Measurements from ENCODE around the gene LRCH1.
"Not testable (repeated sequence)": the region's sequence is repeated elsewhere in the genome, so short reads cannot be mapped to it uniquely, and the experiment has no call there.

Gene LRCH1

DNA sequence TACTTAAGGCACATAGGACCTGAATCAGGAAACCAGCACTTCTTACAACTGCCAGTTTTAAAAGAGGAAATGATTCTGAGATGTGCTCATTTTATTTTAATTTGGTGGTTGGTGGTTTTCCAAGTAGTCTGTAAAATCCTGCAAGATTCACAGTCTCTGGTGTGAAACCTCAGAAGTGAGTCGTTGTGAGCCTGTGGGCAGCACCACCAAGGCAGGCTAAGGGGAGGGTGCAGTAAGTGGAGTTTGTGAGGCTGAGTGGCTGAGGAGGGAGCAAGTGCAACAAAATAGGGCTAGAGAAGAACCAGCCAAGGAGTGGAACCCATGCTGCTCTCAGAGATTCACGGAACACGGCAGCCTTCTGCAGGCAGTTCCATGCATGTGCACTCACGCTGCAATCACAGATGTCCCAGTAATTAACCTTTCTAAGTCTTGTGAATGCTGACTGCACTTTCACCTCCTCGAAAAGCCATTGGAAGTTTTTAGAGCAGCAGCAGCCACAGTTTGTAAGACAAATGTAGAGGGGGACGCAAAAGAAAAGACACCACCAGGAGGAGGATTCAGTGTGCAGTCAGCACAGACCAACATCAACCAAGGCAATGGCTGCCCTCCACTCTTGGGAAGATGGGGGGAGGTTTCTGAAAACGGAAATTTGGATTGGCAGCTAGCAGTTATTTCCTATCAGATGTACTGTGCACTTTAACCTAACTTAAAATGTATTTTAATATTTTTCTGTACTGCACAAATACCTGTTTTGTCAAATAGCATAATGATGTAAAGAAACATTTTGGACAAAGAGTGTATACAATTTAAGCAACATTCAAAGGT is 199.1 kb downstream of the LRCH1 start:
- DNase-seq (peak; percentile 52 to 76), ATAC-seq (peak; percentile 99)
- Mint-ChIP-seq H3K4me1 (peaks cover 38% of the 10 kb centered on the region), H3K9me3 (no peaks in the 10 kb centered on the region), H3K4me3 (peak overlapping the region; percentile 34 to 41), H3K27ac (peak overlapping the region in 1 of 2 donors; percentile 66), H3K27me3 (no peaks in the 10 kb centered on the region)

DNA sequence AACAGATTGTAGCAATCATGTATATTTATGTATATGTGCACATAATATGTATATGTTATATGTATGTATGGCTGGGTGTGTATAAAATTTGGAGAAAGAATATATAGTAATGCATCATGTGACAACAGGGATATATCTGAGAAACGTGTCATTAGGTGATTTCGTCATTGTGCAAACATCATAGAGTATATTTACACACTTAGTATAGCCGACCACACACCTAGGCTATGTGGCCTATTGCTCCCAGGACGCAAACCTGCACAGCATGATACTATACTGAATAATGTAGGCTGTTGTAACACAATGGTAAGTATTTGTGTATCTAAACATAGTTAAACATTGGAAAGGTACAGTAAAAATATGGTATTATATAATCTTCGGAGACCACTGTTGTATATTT is 200.2 kb downstream of the LRCH1 start:
- ATAC-seq (no peak), DNase-seq (no peak)
- H3K4me1 Mint-ChIP-seq: peaks cover 47% of the 10 kb centered on the region
- H3K4me3 Mint-ChIP-seq: no peak overlapping the region
- H3K27ac Mint-ChIP-seq: no peak overlapping the region
- H3K27me3 Mint-ChIP-seq: no peaks in the 10 kb centered on the region
- H3K9me3 Mint-ChIP-seq: no peaks in the 10 kb centered on the region

DNA sequence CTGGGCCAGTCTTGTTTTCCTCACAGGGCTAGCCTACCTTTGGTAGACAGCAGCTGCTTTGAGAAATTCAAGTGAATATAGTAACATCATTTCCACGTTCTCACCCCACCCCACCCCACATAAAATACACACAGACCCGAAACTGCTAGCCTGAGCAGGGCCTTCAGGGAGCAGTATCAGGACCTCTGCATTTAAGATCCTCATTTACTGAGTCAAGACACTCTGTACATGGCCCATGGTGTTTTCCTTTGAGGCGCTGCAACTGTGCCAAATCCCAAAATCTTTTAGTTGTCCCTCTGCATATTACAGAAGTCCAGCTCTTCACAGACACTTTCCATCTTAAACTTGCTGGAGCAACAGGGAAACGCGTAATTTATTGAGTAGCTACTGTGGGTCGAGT is 200.9 kb downstream of the LRCH1 start:
- H3K27me3 Mint-ChIP-seq: no peaks in the 10 kb centered on the region
- H3K4me1 Mint-ChIP-seq: peaks cover 51% of the 10 kb centered on the region
- H3K27ac Mint-ChIP-seq: no peak overlapping the region
- no peaks in the 10 kb centered on the region for H3K9me3 Mint-ChIP-seq
- no peak overlapping the region for H3K4me3 Mint-ChIP-seq
- no peak for ATAC-seq
- no peak for DNase-seq

DNA sequence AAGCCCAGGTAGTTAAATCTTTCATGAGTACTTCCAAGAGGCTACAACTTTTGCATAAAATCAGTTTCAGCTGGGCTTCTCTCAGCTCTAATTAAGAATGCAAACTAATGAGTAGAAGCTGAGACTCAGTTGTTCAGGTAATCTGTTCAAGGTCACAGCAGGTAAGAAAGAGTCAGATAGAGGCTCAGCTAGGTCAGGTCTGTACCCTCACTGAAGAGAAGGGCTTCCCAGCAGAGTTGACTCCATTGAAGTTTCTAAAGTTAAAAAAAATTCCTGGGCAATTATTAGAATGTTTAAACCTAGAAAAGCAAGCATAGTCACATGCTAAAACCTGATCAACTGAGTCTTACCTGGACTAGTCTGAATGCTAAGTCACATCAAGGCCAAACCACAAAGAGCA is 201.8 kb downstream of the LRCH1 start:
- ATAC-seq: no peak
- Mint-ChIP-seq H3K27me3 (no peaks in the 10 kb centered on the region), H3K4me3 (no peak overlapping the region), H3K4me1 (peaks cover 52% of the 10 kb centered on the region), H3K9me3 (no peaks in the 10 kb centered on the region), H3K27ac (no peak overlapping the region)
- DNase-seq: no peak

DNA sequence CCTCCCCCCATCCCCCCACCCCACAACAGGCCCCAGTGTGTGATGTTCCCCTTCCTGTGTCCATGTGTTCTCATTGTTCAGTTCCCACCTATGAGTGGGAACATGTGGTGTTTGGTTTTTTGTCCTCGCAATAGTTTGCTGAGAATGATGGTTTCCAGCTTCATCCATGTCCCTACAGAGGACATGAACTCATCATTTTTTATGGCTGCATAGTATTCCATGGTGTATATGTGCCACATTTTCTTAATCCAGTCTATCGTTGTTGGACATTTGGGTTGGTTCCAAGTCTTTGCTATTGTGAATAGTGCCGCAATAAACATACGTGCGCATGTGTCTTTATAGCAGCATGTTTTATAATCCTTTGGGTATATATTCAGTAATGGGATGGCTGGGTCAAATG is 202.5 kb downstream of the LRCH1 start:
- H3K4me1 Mint-ChIP-seq: peaks cover 45% of the 10 kb centered on the region
- not testable (repeated sequence) for H3K27ac Mint-ChIP-seq, H3K4me3 Mint-ChIP-seq, H3K27me3 Mint-ChIP-seq, DNase-seq, H3K9me3 Mint-ChIP-seq, ATAC-seq

DNA sequence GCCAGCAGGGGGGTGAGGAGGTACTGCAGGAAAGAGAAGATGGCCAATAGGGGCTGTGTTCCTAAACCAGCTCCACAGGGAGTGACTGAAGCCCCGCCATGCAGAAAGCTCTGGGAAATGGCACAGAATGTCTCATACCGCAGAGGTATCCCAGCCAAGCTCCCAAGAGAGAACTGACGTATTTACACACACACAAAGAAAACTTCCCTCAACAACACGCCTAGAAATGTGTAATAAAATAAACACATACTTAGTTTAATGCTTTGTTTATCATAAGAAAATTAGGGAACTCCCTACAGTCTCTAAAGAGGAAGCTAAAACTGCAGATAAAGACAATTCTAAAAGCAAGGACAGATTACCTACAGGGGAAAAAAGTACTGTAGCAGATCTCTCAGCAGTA is 204.0 kb downstream of the LRCH1 start:
- peaks cover 32% of the 10 kb centered on the region for H3K4me1 Mint-ChIP-seq
- H3K27ac Mint-ChIP-seq: no peak overlapping the region
- no peaks in the 10 kb centered on the region for H3K9me3 Mint-ChIP-seq
- ATAC-seq (no peak), DNase-seq (no peak)
- no peak overlapping the region for H3K4me3 Mint-ChIP-seq
- H3K27me3 Mint-ChIP-seq: no peaks in the 10 kb centered on the region

DNA sequence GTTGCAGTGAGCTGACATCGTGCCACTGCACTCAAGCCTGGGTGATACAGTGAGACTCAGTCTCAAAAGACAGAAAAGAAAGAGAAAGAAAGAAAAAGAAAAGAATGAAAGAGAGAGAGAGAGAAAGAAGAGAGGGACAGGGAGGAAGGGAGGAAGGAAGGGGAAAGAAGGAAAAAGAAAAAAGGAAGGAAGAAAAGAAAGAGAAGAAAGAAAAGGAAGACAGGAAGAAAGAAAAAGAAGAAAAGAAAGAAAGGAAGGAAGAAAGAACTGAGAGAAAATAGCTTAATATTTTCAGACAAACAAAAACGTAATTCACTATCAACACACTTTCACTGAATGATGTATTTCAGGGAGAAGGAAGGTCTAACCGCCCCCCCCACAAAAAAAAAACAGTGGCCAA is 204.7 kb downstream of the LRCH1 start:
- Mint-ChIP-seq H3K9me3 (no peaks in the 10 kb centered on the region), H3K4me3 (no peak overlapping the region), H3K27ac (no peak overlapping the region), H3K4me1 (peaks cover 27% of the 10 kb centered on the region), H3K27me3 (no peaks in the 10 kb centered on the region)
- no peak for DNase-seq
- ATAC-seq: no peak

DNA sequence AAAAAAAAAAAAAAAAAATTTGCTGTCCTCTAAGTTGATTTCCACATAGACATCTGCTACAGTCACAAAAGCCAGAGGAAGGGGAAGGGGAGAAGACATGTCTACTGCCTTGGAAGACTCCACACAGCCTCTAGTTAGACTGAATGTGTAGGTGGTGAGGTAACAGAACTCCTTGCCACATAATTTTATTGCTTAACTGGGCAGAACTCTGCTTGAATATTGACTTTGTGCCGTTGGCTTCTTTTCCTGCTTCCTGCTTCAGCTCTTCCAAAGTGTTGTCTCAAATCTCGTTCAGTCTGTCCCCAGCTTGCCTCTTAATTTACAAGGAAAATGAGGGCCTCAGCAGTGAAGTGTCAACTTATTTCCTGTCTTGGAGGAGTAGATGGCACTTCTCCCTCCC is 206.9 kb downstream of the LRCH1 start:
- ATAC-seq (no peak), DNase-seq (no peak)
- Mint-ChIP-seq H3K27ac (no peak overlapping the region), H3K27me3 (no peaks in the 10 kb centered on the region), H3K9me3 (no peaks in the 10 kb centered on the region), H3K4me3 (no peak overlapping the region), H3K4me1 (peaks cover 17% of the 10 kb centered on the region)

DNA sequence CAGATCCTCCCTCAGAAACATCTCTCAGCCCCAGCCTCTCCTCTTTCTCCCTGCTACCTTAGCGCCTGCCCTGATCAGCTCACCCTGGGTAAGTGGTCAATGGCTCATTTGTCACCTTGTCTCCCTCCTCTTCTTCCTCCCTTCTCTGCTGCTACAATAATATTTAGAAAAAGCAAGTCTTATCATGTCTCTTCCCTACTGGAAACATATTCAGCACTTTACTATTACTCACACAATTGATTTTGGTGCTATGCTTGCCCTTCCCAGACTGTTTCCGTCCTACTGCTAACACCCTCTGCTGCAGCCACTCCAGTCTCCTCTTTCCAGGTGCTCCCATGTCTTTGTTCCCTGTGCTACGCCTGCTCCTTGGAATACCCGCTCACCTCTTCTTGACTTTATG is 208.2 kb downstream of the LRCH1 start:
- peaks cover 17% of the 10 kb centered on the region for H3K4me1 Mint-ChIP-seq
- H3K27me3 Mint-ChIP-seq: no peaks in the 10 kb centered on the region
- H3K9me3 Mint-ChIP-seq: no peaks in the 10 kb centered on the region
- DNase-seq (no peak), ATAC-seq (no peak)
- H3K4me3 Mint-ChIP-seq: no peak overlapping the region
- peak overlapping the region in 1 of 2 donors; percentile 2 for H3K27ac Mint-ChIP-seq

DNA sequence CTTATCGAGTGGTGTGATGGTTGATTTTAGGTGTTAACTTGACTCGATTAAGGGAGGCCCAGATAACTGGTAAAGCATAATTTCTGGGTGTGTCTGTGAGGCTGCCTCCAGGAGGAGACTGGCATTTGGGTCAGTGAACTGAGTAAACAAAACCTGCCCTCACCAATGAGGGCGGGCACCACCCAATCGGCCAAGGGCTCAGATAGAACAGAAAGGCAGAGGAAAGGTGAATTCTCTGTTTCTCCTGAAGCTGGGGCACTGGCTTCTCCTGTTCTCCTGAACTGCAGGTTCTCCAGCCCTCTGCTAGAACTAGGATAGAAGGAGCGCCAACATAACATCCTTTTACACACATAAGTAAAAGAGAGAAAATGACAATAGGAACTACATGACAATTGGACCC is 208.9 kb downstream of the LRCH1 start:
- DNase-seq (no peak), ATAC-seq (no peak)
- Mint-ChIP-seq H3K27ac (no peak overlapping the region), H3K4me1 (peaks cover 17% of the 10 kb centered on the region), H3K4me3 (no peak overlapping the region), H3K9me3 (no peaks in the 10 kb centered on the region), H3K27me3 (no peaks in the 10 kb centered on the region)

DNA sequence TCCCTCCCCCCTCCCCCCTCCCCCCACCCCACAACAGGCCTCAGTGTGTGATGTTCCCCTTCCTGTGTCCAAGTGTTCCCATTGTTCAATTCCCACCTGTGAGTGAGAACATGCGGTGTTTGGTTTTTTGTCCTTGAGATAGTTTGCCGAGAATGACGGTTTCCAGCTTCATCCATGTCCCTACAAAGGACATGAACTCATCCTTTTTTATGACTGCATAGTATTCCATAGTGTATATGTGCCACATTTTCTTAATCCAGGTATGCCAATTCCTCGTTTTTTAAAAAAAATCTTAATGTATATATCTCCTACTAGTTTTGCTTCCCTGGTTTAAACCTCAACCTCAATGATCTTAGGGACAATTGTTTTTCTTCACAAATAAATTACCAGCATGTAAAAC is 217.0 kb downstream of the LRCH1 start:
- ATAC-seq, H3K27me3 Mint-ChIP-seq, H3K9me3 Mint-ChIP-seq, H3K27ac Mint-ChIP-seq, H3K4me3 Mint-ChIP-seq, DNase-seq, H3K4me1 Mint-ChIP-seq: not testable (repeated sequence)

DNA sequence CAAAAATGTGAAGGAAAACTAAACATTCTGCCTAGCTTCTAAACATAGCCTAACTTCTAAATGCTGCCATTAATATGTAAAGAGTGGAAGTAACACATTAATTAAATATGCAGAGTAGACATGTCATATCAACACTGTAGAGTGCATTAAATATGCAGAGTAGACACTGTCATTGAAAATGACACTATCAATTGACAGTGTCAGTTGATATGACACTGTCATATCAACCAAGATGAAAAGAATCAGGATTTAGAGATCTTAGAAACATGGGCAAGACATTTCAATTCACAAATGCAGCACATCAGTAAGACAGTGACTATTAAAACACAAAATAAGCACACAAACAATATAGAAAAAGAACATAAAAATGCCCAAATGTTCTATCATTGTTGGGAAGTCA is 218.7 kb downstream of the LRCH1 start:
- H3K9me3 Mint-ChIP-seq: no peaks in the 10 kb centered on the region
- ATAC-seq (no peak), DNase-seq (no peak)
- no peak overlapping the region for H3K27ac Mint-ChIP-seq
- no peaks in the 10 kb centered on the region for H3K4me1 Mint-ChIP-seq
- H3K4me3 Mint-ChIP-seq: no peak overlapping the region
- H3K27me3 Mint-ChIP-seq: no peaks in the 10 kb centered on the region

DNA sequence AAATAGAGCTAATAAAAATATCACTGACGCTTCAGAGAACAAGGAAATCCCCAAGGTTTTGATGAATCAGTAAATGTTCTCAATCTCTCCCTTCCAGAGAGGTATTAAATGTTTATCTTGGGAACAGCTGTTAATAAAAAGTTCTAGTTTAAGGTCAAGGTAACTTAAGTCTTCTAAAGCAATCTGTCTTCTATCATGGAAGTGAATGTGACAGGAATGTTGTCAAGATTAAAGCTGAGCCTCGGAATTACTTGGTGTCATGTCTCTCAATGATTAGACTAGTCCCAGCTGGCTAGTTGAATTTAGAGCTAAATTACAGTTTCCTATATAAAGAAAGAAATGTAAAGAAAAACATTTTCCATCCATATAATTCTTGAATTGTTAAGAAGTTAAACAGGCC is 220.6 kb downstream of the LRCH1 start:
- Mint-ChIP-seq H3K4me3 (no peak overlapping the region), H3K27me3 (no peaks in the 10 kb centered on the region), H3K27ac (no peak overlapping the region), H3K4me1 (no peaks in the 10 kb centered on the region), H3K9me3 (no peaks in the 10 kb centered on the region)
- no peak for DNase-seq
- no peak for ATAC-seq

DNA sequence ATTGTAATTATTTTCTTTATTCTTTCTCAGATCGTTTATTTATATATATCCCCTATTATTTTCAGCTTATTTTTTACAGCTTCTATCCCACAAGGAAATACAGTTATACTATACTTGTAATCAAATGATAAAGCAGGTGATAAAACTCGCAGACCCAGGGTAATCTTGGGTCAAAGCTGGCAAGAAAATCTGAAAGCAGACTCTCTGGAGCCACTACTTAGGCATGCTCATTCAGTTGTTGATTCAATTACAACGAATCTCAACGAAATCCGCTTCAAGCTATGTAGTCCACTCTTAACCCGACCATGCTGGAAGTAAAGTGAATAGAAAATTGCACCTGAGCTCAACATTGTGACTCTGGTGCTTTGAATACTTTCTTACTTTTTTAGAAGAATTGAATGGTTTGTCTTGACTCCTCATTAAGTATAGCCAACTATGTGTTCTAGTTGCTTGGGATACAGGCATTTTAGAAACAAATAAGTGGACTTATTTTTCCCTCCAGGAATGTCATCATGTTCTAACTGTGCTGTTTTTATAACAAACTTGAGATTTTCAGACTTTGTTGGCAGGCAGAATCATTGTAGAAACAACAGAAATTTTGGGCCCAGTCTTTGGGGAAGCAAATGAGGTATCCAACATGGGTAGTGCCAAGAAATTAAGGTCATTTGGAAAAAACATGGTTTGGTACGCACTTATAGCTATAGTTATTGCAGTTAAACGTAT is 222.6 kb downstream of the LRCH1 start:
- DNase-seq (no peak), ATAC-seq (no peak)
- H3K27me3 Mint-ChIP-seq: no peaks in the 10 kb centered on the region
- H3K4me1 Mint-ChIP-seq: no peaks in the 10 kb centered on the region
- no peaks in the 10 kb centered on the region for H3K9me3 Mint-ChIP-seq
- H3K27ac Mint-ChIP-seq: no peak overlapping the region
- H3K4me3 Mint-ChIP-seq: no peak overlapping the region

DNA sequence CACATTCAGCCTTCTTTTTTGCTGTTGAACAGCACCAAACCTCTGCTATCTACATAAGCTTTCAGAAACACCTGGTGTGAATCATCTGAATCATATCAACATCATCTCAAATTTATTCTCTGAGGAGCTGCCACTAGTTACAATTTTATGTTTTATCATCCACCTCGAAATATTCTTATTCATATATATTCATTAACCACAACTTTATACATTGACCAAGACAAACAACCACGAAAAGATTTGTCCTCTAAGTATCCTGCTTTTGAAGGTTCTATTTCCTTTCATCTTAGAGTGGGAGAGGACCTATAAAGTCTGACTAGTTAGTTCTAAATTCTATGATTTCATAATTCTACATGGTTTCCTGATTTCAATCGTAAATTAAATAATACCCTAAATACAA is 225.1 kb downstream of the LRCH1 start:
- DNase-seq (no peak), ATAC-seq (no peak)
- no peak overlapping the region for H3K4me3 Mint-ChIP-seq
- H3K27me3 Mint-ChIP-seq: no peaks in the 10 kb centered on the region
- H3K9me3 Mint-ChIP-seq: no peaks in the 10 kb centered on the region
- no peaks in the 10 kb centered on the region for H3K4me1 Mint-ChIP-seq
- H3K27ac Mint-ChIP-seq: no peak overlapping the region

DNA sequence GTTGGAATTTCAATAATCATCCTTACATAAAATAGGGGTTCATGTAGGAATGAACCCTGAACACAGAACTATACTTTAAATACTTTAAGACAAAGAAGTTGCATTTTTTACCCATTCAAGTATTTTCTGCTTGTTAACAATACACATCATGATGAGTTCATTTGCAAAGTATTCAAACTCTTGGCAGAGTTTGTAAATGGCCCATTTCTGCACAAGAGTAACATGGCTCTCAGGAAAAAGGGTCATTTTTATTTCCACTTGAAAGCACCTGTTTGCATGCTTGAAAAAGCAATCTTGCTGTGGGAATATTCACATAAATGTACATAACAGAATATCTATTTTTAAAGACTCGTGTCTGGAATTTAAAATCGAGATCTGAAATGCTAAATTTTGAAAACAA is 225.9 kb downstream of the LRCH1 start:
- H3K4me3 Mint-ChIP-seq: no peak overlapping the region
- H3K9me3 Mint-ChIP-seq: no peaks in the 10 kb centered on the region
- ATAC-seq (no peak), DNase-seq (no peak)
- H3K27ac Mint-ChIP-seq: no peak overlapping the region
- H3K4me1 Mint-ChIP-seq: no peaks in the 10 kb centered on the region
- H3K27me3 Mint-ChIP-seq: no peaks in the 10 kb centered on the region

All from stimulated activated naive CD8-positive, alpha-beta T cell treated with anti-CD3 and anti-CD28 coated beads, Interleukin-15, amount 100 ng/mL, for 72 hours (primary cell).